Neural progenitor cell (in vitro differentiated cells): Measurements from ENCODE around the gene SCG2.

Experiments used
- CTCF ChIP-seq: fragments of 200-600 bp; sonication (generic); IDR thresholded peaks from 2 replicates; pipeline ENCODE4 v1.5.1; 2017; ENCODE audit warnings: antibody characterized with exemption, mild to moderate bottlenecking
- EZH2 ChIP-seq: fragments of 200-600 bp; sonication (generic); IDR thresholded peaks from 2 replicates; pipeline ENCODE4 v1.6.1; 2017; ENCODE audit warnings: antibody characterized with exemption, mild to moderate bottlenecking, moderate library complexity

- no peak for TF ChIP-seq EZH2
- no peak for TF ChIP-seq CTCF
Measured at GRCh38 chr2:223580951-223581350, 21.2 kb downstream of the SCG2 start.
